ENCODE results near the gene GNGT2.

GNGT2 gene

DNA sequence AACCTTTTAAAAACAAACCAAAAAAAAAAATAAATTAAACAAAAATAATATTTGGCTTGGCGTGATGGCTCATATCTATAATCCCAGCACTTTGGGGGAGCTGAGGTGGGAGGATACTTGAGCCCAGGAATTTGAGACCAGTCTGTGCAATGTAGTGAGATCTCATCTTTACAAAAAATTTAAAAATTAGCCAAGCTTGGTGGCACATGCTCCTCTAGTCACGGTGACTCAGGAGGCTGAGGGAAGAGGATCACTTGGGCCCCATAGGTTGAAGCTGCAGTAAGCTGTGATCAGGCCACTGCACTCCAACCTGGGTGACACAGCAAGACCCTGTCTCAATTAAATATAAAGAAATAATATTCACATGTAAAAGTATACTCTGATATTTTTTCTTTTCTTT, 12.2 kb downstream of the GNGT2 start:
- no peaks in the 10 kb centered on the region for H3K36me3 ChIP-seq (replicated peaks)
- H3K27me3 ChIP-seq (replicated peaks), result no peaks in the 10 kb centered on the region
- DNase-seq, result no peak
- in situ Hi-C loops (cut with HindIII; ENCODE audit: low pct_ligation_motif_present, low sequenced_read_pairs), result no loop called here
- H3K4me3 ChIP-seq (ENCODE audit: low read depth, low read length), result no peak overlapping the region
- TF ChIP-seq, protein P1, sequence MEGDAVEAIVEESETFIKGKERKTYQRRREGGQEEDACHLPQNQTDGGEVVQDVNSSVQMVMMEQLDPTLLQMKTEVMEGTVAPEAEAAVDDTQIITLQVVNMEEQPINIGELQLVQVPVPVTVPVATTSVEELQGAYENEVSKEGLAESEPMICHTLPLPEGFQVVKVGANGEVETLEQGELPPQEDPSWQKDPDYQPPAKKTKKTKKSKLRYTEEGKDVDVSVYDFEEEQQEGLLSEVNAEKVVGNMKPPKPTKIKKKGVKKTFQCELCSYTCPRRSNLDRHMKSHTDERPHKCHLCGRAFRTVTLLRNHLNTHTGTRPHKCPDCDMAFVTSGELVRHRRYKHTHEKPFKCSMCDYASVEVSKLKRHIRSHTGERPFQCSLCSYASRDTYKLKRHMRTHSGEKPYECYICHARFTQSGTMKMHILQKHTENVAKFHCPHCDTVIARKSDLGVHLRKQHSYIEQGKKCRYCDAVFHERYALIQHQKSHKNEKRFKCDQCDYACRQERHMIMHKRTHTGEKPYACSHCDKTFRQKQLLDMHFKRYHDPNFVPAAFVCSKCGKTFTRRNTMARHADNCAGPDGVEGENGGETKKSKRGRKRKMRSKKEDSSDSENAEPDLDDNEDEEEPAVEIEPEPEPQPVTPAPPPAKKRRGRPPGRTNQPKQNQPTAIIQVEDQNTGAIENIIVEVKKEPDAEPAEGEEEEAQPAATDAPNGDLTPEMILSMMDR (IDR thresholded peaks at IDR 0.05; ENCODE audit: low read depth, low read length, missing control alignments), result no peak
- H3K27ac ChIP-seq, result no peak overlapping the region

DNA sequence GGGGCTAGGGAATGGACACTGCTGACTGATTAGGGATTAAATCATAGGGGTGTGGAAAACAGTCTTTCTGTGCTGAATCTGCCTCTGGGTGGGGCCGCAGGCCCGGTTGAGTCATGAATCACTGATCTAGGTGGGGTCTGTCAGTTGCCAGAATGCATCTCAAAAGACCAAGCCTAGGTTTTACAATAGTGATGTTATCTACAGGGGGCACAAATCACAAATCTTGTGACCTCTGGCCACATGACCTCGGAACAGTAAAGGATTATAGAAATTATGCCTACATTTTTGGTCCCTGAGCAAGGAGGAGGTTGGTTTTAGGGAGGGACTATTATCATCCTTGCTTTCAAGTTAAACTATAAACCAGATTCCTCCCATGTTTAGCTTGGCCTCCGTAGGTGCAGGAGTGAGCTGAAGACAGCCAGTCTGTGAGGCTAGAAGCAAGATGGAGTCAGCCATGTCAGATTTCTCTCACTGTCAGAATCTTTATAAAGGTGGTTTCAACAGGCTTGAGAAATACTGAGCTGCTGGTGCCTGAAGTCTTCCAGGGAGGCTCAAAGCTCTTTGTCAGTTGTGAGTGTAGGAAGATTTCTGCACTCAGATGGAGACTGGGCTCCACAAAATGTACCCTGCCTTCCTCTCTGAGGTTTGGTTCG, 12.9 kb downstream of the GNGT2 start:
- Histone ChIP-seq H3K27me3 (replicated peaks) (no peaks in the 10 kb centered on the region), H3K36me3 (replicated peaks) (no peaks in the 10 kb centered on the region), H3K4me3 (ENCODE audit: low read depth, low read length) (no peak overlapping the region), H3K27ac (no peak overlapping the region)
- TF ChIP-seq, protein P1 (IDR thresholded peaks at IDR 0.05; ENCODE audit: low read depth, low read length, missing control alignments), result no peak
- DNase-seq, result no peak
- in situ Hi-C loops (cut with HindIII; ENCODE audit: low pct_ligation_motif_present, low sequenced_read_pairs), result no loop called here

DNA sequence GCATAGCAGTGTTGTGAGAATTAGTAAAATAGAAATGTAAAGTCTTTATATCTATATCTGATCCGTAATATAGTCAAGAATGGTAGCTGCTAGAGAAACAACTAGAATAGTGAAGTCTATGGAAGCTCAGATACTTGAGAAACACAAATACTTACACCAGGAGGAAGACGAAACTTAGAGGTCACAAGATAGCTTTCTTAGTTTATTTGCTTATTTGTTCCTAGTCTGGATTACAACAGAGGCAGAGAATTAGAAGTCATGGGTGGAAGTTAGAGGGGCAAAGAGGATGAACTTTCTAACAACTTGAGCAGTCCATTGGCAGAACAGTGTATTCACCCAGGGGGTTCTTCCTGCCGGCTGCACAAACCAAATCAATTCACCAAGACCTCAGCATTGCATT, 13.9 kb downstream of the GNGT2 start:
- no peak overlapping the region for H3K27ac ChIP-seq
- in situ Hi-C loops (cut with HindIII; ENCODE audit: low pct_ligation_motif_present, low sequenced_read_pairs), result no loop called here
- TF ChIP-seq, protein P1 (IDR thresholded peaks at IDR 0.05; ENCODE audit: low read depth, low read length, missing control alignments), result no peak

DNA sequence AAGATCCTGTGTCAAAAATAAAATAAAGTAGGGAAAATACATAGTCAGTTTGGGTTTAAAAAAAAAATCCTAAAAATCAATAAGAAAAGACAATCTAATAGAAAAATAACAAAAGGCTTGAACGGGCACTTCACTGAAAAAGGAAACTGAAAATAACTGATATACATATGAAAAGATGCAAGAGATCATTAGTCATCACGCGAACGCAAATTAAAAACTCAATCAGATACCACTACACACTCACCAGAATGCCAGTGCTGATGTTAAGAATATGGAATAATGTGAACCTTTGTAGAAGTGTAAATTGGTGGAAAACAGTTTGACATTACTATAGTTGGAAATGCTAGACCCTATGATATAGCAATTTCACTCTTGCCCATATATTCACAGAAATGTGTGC, 14.6 kb downstream of the GNGT2 start:
- DNase-seq, result no peak
- TF ChIP-seq, protein P1 (IDR thresholded peaks at IDR 0.05; ENCODE audit: low read depth, low read length, missing control alignments), result no peak
- H3K27me3 ChIP-seq (replicated peaks), result no peaks in the 10 kb centered on the region
- H3K27ac ChIP-seq, result no peak overlapping the region
- no peaks in the 10 kb centered on the region for H3K36me3 ChIP-seq (replicated peaks)
- in situ Hi-C loops (cut with HindIII; ENCODE audit: low pct_ligation_motif_present, low sequenced_read_pairs), result no loop called here
- no peak overlapping the region for H3K4me3 ChIP-seq (ENCODE audit: low read depth, low read length)

More for the DNA sequence above, 13.9 kb downstream of the GNGT2 start:
- Histone ChIP-seq H3K27me3 (replicated peaks) (no peaks in the 10 kb centered on the region), H3K36me3 (replicated peaks) (no peaks in the 10 kb centered on the region), H3K4me3 (ENCODE audit: low read depth, low read length) (no peak overlapping the region)
- no peak for DNase-seq

DNA sequence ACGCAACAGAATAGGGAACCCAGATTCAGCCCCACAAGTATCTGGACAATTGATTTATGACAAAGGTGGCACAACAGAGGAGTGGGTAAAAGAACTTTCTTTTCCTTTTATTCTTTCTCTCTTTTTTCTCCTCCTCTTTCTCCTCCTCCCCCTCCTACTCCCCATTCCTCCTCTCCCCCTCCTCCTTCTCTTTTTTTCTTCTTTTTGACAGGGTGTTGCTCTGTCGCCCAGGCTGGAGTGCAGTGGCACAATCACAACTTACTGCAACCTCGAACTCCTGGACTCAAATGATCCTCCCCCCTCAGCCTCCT, 16.1 kb downstream of the GNGT2 start:
- in situ Hi-C loops (cut with HindIII; ENCODE audit: low pct_ligation_motif_present, low sequenced_read_pairs), result no loop called here
- TF ChIP-seq, protein P1 (IDR thresholded peaks at IDR 0.05; ENCODE audit: low read depth, low read length, missing control alignments), result no peak
- no peak overlapping the region for H3K4me3 ChIP-seq (ENCODE audit: low read depth, low read length)
- no peaks in the 10 kb centered on the region for H3K36me3 ChIP-seq (replicated peaks)
- H3K27ac ChIP-seq, result no peak overlapping the region
- H3K27me3 ChIP-seq (replicated peaks), result no peaks in the 10 kb centered on the region
- DNase-seq, result no peak
